NCI-H2171 treated with DMSO at 0.1 percent for 48 hours (cell line): ENCODE results near the gene ANKRD11.

Experiments used
- DNase-seq: peaks from one replicate; lab custom pipeline; 2025; lab: John Stamatoyannopoulos, UW

The ANKRD11 gene

GRCh38 chr16:89232107-89232506 is 258.3 kb downstream of the ANKRD11 start:
- no peak for DNase-seq

GRCh38 chr16:89230255-89230654 is 260.1 kb downstream of the ANKRD11 start:
- DNase-seq: no peak

- no peak for DNase-seq
Measured at GRCh38 chr16:89224665-89225064, 265.7 kb downstream of the ANKRD11 start.

GRCh38 chr16:89222931-89223330 is 267.4 kb downstream of the ANKRD11 start:
- DNase-seq: no peak

DNA sequence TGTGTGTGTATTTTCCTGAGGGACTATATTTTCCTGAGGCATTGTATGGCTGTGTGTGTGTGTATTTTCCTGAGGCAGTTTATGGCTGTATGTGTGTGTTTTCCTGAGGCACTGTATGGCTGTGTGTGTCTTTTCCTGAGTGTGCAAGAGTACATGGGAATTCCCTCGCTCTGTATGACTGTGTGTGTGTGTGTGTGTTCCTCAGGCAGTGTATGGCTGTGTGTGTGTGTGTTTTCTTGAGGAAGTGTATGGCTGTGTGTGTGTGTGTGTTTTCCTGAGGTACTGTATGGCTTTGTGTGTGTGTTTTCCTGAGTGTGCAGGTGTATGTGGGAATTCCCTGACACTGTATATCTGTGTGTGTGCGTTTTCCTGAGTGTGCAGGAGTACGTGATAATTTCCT is 268.8 kb downstream of the ANKRD11 start:
- DNase-seq: no peak

DNA sequence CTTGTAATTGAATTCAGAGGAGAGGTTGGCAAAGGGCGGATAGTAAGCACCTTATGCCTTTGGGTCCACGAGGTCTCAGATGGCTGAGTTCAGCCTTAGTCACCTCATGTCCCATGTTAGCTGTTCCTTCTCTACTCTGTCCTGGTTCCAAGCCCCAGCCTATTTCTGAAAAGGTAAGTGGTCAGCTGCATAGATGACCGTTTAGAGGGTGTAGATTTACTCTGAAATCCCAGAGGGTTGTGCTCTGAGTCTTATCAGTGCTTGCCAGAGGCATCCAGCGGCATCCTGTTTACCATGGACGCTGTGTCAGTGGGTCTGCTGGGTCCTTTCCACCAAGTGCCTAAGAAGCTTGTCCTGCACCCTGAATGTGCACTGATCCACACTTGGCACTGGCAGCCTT is 271.0 kb downstream of the ANKRD11 start:
- no peak for DNase-seq
